Measurements from ENCODE around the gene DRC3.

DNA sequence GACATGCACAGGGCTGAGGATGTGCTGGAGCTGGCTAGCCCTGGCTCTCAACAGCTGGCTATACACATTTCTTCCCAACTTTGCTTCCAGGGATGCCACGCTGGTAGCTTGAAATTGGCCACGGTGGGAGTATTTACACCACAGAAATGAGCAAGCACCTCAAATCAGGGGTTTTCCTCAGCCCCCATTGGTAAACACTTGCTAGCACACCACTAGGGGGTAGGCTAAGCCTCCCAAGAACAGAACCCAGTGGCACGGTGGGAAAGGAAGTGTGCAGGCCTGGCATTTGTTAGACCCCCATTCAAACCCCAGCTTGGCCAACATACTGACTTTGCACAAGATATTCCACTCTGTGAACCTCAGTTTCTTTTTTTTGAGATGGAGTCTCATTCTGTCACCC lies 12.9 kb downstream of the DRC3 start:
- TF ChIP-seq LEF1 (IDR thresholded peaks at IDR 0.05; ENCODE audit: borderline replicate concordance) (no peak), ARNT (IDR thresholded peaks at IDR 0.05) (no peak), TARDBP (IDR thresholded peaks at IDR 0.05) (no peak), FOXM1 (IDR thresholded peaks at IDR 0.05; ENCODE audit: borderline replicate concordance) (no peak), ZNF384 (IDR thresholded peaks at IDR 0.05) (no peak), SUZ12 (IDR thresholded peaks at IDR 0.05) (no peak), SP1 (IDR thresholded peaks at IDR 0.05) (no peak), BHLHE40 (IDR thresholded peaks at IDR 0.05; ENCODE audit: borderline replicate concordance) (no peak), NFRKB (IDR thresholded peaks at IDR 0.05) (no peak), CTBP1 (IDR thresholded peaks at IDR 0.05; ENCODE audit: borderline replicate concordance) (no peak)
- TF ChIP-seq, protein P1, sequence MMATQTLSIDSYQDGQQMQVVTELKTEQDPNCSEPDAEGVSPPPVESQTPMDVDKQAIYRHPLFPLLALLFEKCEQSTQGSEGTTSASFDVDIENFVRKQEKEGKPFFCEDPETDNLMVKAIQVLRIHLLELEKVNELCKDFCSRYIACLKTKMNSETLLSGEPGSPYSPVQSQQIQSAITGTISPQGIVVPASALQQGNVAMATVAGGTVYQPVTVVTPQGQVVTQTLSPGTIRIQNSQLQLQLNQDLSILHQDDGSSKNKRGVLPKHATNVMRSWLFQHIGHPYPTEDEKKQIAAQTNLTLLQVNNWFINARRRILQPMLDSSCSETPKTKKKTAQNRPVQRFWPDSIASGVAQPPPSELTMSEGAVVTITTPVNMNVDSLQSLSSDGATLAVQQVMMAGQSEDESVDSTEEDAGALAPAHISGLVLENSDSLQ (IDR thresholded peaks at IDR 0.05): no peak

Data from HEK293T (cell line).